IMR-90 (cell line): ENCODE measurements around the gene PPOX. TPM values are rescaled to one million over a fixed set of nuclear protein-coding genes. Genes with fewer than 3 reads are reported as not detected.
A peak's percentile ranks its signal among the peaks of the same experiment; 100 is the strongest.

Experiments
- ATAC-seq: fragments of 200-7000 bp; cut with Tn5 transposase; 2 replicates; pipeline ENCODE4 v1.9.1; 2020; ENCODE audit warnings: low read depth, mild to moderate bottlenecking, moderate library complexity
- BruUV-seq: library from RNA; stranded (reverse); fragments of 400-500 nt; replicated peaks from 2 replicates; lab custom pipeline; 2021; lab: Mats Ljungman, UMichigan
- CTCF ChIA-PET: fragments of 300-600 bp; formaldehyde crosslinking; extraction: SDS; loops from one replicate; lab custom pipeline; 2021; ENCODE audit warnings: antibody characterized with exemption; lab: Yijun Ruan, JAX
- POLR2A ChIA-PET: fragments of 300-600 bp; sonication (Branson Sonifier 250); formaldehyde crosslinking; loops from one replicate; lab custom pipeline; 2022; ENCODE audit warnings: antibody characterized with exemption; ENCODE audit not compliant: unreplicated experiment; lab: Charles Lee
- DNase-seq: peaks from one replicate; pipeline ENCODE4 v3.0.0; 2013
- H2AFZ ChIP-seq: replicated peaks from 2 replicates; pipeline ENCODE3; 2013; ENCODE audit warnings: low read length, mild to moderate bottlenecking; ENCODE audit not compliant: poor library complexity
- H2AK5ac ChIP-seq: 2 replicates; pipeline ENCODE4 v1.6.1; 2013; ENCODE audit warnings: low read depth, low read length, inconsistent platforms
- H2AK9ac ChIP-seq: replicated peaks from 2 replicates; pipeline ENCODE3; 2013; ENCODE audit warnings: mild to moderate bottlenecking, low read depth, low read length, moderate library complexity; ENCODE audit not compliant: poor library complexity
- H2BK120ac ChIP-seq: 2 replicates; pipeline ENCODE4 v1.6.1; 2013; ENCODE audit warnings: low read depth, low read length, inconsistent platforms
- H2BK15ac ChIP-seq: 3 replicates; pipeline ENCODE4 v1.6.1; 2013; ENCODE audit warnings: low read depth, low read length, inconsistent platforms
- H2BK20ac ChIP-seq: 2 replicates; pipeline ENCODE4 v1.6.1; 2013; ENCODE audit warnings: low read depth, mild to moderate bottlenecking, inconsistent platforms, low read length, moderate library complexity
- H2BK5ac ChIP-seq: 2 replicates; pipeline ENCODE4 v1.6.1; 2013; ENCODE audit warnings: mild to moderate bottlenecking, low read depth, low read length, inconsistent platforms; ENCODE audit not compliant: poor library complexity, severe bottlenecking
- H3K14ac ChIP-seq: replicated peaks from 2 replicates; pipeline ENCODE4 v1.6.1; 2013; ENCODE audit warnings: low read depth, low read length, inconsistent platforms
- H3K18ac ChIP-seq: 2 replicates; pipeline ENCODE4 v1.6.1; 2013; ENCODE audit warnings: low read depth, low read length, control low read depth
- H3K23ac ChIP-seq: 2 replicates; pipeline ENCODE4 v1.6.1; 2013; ENCODE audit warnings: low read depth, low read length, inconsistent platforms
- H3K27ac ChIP-seq: 2 replicates; pipeline ENCODE4 v1.5.1; 2013; ENCODE audit warnings: mild to moderate bottlenecking, control low read depth, low read length; ENCODE audit not compliant: insufficient read depth
- H3K27me3 ChIP-seq: 2 replicates; pipeline ENCODE4 v1.6.1; 2013; ENCODE audit warnings: low read length; ENCODE audit not compliant: control insufficient read depth, insufficient read depth
- H3K36me3 ChIP-seq: 2 replicates; pipeline ENCODE4 v1.6.1; 2013; ENCODE audit warnings: low read length, mixed read lengths; ENCODE audit not compliant: control insufficient read depth, insufficient read depth
- H3K4ac ChIP-seq: 2 replicates; pipeline ENCODE4 v1.6.1; 2013; ENCODE audit warnings: low read depth, low read length, inconsistent platforms
- H3K4me1 ChIP-seq: 2 replicates; pipeline ENCODE4 v1.6.1; 2013; ENCODE audit warnings: low read length, mixed read lengths; ENCODE audit not compliant: control insufficient read depth, insufficient read depth
- H3K4me2 ChIP-seq: 2 replicates; pipeline ENCODE4 v1.6.1; 2013; ENCODE audit warnings: low read depth, mild to moderate bottlenecking, control low read depth, low read length, moderate library complexity
- H3K4me3 ChIP-seq: 2 replicates; pipeline ENCODE4 v1.5.1; 2013; ENCODE audit warnings: low read depth, mild to moderate bottlenecking, control low read depth, low read length, moderate library complexity; ENCODE audit not compliant: insufficient read depth
- H3K56ac ChIP-seq: 2 replicates; pipeline ENCODE4 v1.6.1; 2013; ENCODE audit warnings: low read length, inconsistent platforms; ENCODE audit not compliant: insufficient read depth; ENCODE audit errors: extremely low read depth
- H3K79me1 ChIP-seq, 2 experiments: 2 replicates each; pipeline ENCODE4 v1.6.1; 2013; ENCODE audit warnings: low read length in 2 of 2, inconsistent platforms in 1 of 2, low read depth in 1 of 2
- H3K9ac ChIP-seq: 2 replicates; pipeline ENCODE4 v1.6.1; 2013; ENCODE audit warnings: low read depth, low read length, control low read depth
- H3K9me1 ChIP-seq: 2 replicates; pipeline ENCODE4 v1.6.1; 2013; ENCODE audit warnings: low read length, inconsistent platforms; ENCODE audit not compliant: insufficient read depth
- H3K9me3 ChIP-seq: 2 replicates; pipeline ENCODE4 v1.6.1; 2013; ENCODE audit warnings: low read length; ENCODE audit not compliant: control insufficient read depth, insufficient read depth
- H4K20me1 ChIP-seq: 2 replicates; pipeline ENCODE4 v1.6.1; 2013; ENCODE audit warnings: low read length, inconsistent platforms; ENCODE audit not compliant: insufficient read depth
- H4K5ac ChIP-seq: 2 replicates; pipeline ENCODE4 v1.6.1; 2013; ENCODE audit warnings: mild to moderate bottlenecking, low read depth, low read length, control low read depth
- H4K8ac ChIP-seq, 2 experiments: 2 replicates each; pipeline ENCODE4 v1.6.1; 2013; ENCODE audit warnings: low read depth in 2 of 2, low read length in 2 of 2, control low read depth in 1 of 2, inconsistent platforms in 1 of 2
- H4K91ac ChIP-seq: 2 replicates; pipeline ENCODE4 v1.6.1; 2013; ENCODE audit warnings: low read depth, low read length, inconsistent platforms; ENCODE audit not compliant: insufficient read depth
- MAFK ChIP-seq: IDR thresholded peaks from 2 replicates; pipeline ENCODE4 v1.6.1; 2012; ENCODE audit warnings: low read depth, low read length, improper control_type of control experiment
- RFX5 ChIP-seq: IDR thresholded peaks from 2 replicates; pipeline ENCODE4 v1.8.0; 2012; ENCODE audit warnings: low read depth, mild to moderate bottlenecking, low read length, moderate library complexity
- WGBS, 2 experiments: methylation state at CpG; one replicate each; pipeline versions ENCODE4 v1.1.5 to v1.1.7; 2013; ENCODE audit warnings: missing lambda C conversion rate in 2 of 2; ENCODE audit not compliant: insufficient read length in 1 of 2; ENCODE audit errors: extremely low coverage in 2 of 2; 5-methylcytosine and 5-hydroxymethylcytosine counted together
- dilution Hi-C: fragments of 300-500 bp; cut with HindIII; formaldehyde crosslinking; loops from one replicate; pipeline ENCODE4 v1.14.3; 2018; ENCODE audit warnings: low sequenced_read_pairs; ENCODE audit not compliant: unreplicated experiment
- in situ Hi-C: fragments of 300-500 bp; cut with MboI; formaldehyde crosslinking; loops from 3 replicates; pipeline ENCODE4 v1.14.3; 2019; ENCODE audit warnings: low sequenced_read_pairs, inconsistent platforms, mixed read lengths
- intact Hi-C: fragments of 100-400 bp; cut with micrococcal nuclease; formaldehyde crosslinking; loops from 2 replicates; pipeline ENCODE4 v1.10.0; 2022
- polyA plus RNA-seq, 3 experiments: library from polyadenylated mRNA; depleted of rRNA; stranded (reverse); fragments of >200 nt; gene quantifications; 2 replicates each; pipeline ENCODE4 v1.2.3, GENCODE V29; 2012; ENCODE audit warnings: low replicate concordance in 1 of 3
- total RNA-seq: library from RNA; depleted of rRNA; stranded (reverse); fragments of >200 nt; gene quantifications from 2 replicates; pipeline ENCODE4 v1.2.3, GENCODE V29; 2012

The PPOX gene
- total and polyA plus RNA-seq, 2 of the 4 experiments (the other 2 are of a cell fraction): 6.1 to 14.3 TPM

DNA sequence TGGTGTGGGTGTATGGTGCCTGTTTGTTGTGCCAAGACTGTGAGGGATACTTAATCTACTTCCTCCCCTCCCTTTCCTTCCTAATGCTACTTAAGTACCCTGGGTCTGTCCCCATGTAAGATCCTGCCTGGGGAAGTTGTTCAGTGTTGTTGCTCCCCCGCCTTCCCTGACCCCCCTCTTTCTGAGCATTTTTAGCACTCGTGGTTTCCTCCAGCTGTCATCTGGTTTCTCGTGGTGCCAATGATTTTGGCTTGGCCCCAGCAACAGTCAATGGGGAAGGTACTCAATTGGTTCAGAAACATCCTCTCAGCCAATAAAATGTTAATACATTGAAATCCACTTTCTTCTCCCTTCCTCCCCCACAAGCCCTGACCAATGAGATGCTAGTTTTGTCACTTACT, 19.1 kb downstream of the PPOX start:
- Histone ChIP-seq H3K79me1 (no peaks in the 10 kb centered on the region), H3K9me1 (0 out of 2 replicates have a peak, but pooled peaks cover 6% of the 10 kb centered on the region), H3K27ac (no peak overlapping the region), H2BK15ac (no peak overlapping the region), H3K36me3 (no peaks in the 10 kb centered on the region), H3K4me1 (peaks cover 3% of the 10 kb centered on the region), H3K23ac (peak overlapping the region; percentile 10; the same call in 1 of the 2 replicates), H2BK120ac (no peak overlapping the region), H4K20me1 (no peaks in the 10 kb centered on the region), H2AK5ac (peak overlapping the region; percentile 70; the same call in 1 of the 2 replicates), H4K91ac (no peak overlapping the region), H3K56ac (no peak overlapping the region), H3K4me3 (no peak overlapping the region), H3K14ac (peak overlapping the region; percentile 61; the same call in 1 of the 2 replicates), H2BK5ac (peak overlapping the region; percentile 36), H2AFZ (peak overlapping the region; percentile 73), H3K18ac (0 out of 2 replicates have a peak overlapping the region, but pooled peaks have one; percentile 44), H2BK20ac (no peak overlapping the region), H4K5ac (peak overlapping the region; percentile 18; the same call in 1 of the 2 replicates), H3K4ac (peak overlapping the region; percentile 18), H3K9ac (no peak overlapping the region), H3K27me3 (no peaks in the 10 kb centered on the region), H2AK9ac (no peak overlapping the region), H4K8ac (peak overlapping the region in 1 of 2 experiments; percentile 35; a peak in 1 of 4 replicates), H3K9me3 (no peaks in the 10 kb centered on the region), H3K4me2 (peak overlapping the region; percentile 70)
- BruUV-seq: no TSS peak
- intact Hi-C loops (no loop called here), in situ Hi-C loops (no loop called here), dilution Hi-C loops (no loop called here)
- ChIA-PET POLR2A (no interaction called here), CTCF (no interaction called here)
- TF ChIP-seq RFX5 (peak; percentile 35; the same call in 1 of the 2 replicates), MAFK (no peak)
- ATAC-seq (peak; percentile 74), DNase-seq (peak; percentile 67)
- whole genome bisulfite sequencing, 2 experiments: no CpG with 5 or more reads among the region's 3 CpGs
